GM15510 (cell line): ENCODE data around the gene HSPA4.

Source experiments
- POLR2A ChIP-seq: IDR thresholded peaks from 3 replicates; pipeline ENCODE4 v1.6.1; 2011; ENCODE audit warnings: borderline replicate concordance; ENCODE audit not compliant: insufficient read length; ENCODE audit errors: extremely low read depth

Gene HSPA4

DNA sequence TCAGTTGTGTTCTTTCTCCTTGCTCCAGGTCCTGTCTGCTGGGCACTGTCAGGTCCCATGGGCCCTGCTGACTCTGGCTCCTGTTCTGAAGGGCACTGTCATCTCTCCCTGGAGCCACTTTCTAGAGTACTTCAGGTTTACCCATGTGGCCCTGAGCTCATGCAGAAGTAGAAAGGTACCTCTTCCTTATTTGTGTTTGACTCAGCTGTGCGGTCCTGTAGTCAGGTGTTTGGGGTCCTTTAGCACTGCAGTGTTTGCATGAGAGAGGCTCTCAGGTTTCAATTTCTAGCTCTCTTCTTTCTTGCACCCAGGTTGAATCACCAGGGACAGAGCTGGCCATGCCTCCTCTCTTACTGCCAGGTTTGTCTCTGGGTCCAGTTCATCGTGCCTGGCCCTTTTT is 71.5 kb downstream of the HSPA4 start:
- no peak for TF ChIP-seq POLR2A

DNA sequence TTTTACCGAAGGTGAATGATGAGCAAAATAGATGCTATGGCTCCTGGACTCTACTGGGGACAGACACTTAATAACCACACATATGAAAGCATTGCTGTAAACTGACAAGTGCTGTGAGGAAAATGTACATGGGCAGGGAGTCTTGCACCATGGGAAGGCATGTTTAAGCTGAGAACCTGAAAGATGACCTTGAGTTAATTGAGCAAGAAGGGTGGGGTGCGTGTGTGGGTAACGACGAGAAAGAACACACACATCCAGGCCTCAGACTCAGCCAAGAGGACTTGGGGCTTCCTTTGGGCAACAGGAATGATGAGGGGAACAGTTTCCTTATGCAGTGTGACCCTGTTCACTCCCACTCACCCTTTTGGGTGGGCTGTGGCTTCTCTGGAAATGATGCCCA is 73.1 kb downstream of the HSPA4 start:
- TF ChIP-seq POLR2A, result no peak

DNA sequence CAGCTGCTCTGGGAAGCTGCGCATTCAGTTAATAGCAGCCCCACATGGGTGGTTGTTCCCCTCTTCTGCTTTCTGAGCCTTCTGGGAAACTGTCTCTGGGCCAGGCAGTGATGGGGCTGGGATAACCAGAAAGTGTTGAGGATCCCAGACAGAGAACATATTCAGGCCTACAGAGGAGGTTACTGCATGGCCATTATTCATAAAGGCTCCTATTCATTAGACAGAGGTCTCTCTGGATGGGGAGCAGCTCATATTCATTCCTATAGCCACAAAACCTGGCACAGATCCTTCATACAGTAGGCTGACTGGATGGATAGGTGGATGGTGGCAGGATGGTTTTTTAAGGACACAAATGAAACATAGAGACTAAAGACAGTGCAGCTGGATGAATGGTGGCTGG is 76.3 kb downstream of the HSPA4 start:
- no peak for TF ChIP-seq POLR2A

DNA sequence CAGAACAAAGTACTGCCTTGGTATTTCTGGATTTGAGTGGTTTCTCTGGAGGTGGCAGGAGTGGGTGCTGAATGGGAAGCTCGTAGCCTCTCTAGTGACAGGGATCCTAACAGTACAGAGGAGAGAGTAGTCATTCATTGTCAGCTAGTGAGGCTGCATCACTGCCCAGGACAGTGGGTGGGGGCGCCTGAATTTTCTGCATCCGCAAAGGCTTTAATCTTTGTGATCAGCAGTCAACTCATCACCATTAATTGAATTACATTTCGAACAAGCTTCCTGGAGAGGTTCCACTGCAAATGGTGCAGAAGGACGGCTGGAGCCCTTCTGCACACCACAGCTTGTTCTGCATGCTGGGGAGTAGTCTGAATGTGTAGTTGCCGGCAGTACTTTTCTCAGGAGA is 77.5 kb downstream of the HSPA4 start:
- TF ChIP-seq POLR2A, result no peak

DNA sequence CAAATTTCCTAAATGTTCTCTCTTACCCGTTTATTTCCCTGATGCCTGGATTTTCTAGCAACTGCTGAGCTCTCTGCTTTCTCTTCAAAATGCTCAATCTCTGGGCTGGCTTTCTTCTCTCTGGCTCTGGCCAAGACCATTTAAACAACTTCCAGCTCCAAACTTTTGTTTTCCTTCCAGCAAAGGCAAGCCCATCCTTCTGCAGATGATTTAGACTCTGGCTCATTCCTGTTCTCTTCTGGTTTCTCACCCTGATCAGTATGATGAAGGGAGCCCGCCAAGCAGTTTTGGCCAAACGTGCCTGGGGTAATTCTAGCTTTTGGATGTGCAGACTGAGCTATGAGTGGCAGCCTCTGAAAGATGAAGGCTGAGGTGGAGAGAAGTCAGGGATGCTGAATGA is 78.1 kb downstream of the HSPA4 start:
- TF ChIP-seq POLR2A, result no peak

DNA sequence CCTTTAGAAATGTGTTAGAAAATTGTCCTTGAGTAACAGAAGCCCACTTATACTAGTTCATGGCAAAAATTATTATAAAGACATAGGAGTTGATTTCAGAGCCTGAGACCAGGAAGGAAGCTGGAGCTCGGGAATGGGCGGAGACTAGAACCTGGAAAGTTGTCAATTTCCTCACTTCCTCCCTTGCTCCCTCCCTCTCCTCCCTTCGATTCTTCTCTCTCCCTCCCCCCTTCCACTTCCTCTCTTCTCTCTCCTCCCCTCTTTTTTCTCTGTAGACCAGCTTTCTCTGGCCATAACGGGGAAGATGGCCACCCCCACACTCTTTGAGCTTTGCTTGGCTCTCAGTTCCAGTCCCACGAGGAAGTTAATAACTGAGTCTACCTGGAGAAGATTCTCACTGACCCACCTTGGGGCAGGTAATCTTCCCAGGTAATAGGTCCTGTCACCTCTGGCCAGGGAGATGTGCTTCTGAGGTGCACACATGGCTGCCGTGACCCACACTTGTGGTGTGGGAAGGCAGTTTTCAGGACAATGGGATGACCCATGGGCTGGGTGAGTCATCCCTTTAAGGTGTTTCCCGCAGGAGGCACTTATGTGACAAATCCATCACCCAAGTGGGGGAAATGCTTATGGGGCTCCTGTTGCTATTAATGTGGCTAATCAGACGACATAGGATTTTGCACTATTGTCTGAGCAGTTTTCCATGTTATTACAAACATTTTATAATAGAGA is 78.7 kb downstream of the HSPA4 start:
- TF ChIP-seq POLR2A, result no peak

DNA sequence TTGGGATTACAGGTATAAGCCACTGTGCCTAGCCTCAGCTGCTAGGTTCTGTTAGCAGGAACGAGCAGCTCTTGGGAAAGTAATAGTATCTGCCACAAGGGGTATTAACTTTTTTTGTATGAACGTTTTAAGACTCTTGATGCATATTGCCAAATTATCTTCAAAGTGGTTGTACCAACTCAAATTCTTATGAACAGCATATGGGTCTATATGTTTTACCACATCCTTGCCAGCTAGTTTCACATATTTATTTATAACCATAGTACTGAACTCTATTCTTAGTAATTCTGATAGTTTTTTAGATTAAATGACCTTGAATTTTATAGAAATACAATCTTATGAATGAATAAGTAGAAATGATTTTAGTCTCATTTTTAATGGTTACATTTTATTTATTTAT is 80.9 kb downstream of the HSPA4 start:
- no peak for TF ChIP-seq POLR2A

DNA sequence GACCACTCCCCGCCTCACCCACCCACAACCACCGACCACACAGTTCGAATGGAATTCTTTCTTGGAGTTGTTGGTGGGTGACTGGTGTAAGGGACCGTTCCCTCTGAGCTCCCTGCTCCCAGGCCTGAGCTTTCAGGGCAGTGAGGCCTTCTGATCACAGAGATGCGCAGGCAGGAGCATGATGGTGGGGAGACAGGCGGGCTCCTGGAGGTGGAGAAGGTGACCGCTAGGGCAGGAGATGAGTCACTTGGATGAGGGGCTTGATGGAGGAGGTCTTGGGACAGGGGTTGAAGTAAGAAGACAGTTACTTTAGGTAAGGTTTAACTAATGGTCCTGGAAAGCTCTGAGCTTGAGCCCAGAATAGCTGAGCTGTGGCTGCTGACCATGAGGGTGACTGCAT is 88.5 kb downstream of the HSPA4 start:
- no peak for TF ChIP-seq POLR2A

DNA sequence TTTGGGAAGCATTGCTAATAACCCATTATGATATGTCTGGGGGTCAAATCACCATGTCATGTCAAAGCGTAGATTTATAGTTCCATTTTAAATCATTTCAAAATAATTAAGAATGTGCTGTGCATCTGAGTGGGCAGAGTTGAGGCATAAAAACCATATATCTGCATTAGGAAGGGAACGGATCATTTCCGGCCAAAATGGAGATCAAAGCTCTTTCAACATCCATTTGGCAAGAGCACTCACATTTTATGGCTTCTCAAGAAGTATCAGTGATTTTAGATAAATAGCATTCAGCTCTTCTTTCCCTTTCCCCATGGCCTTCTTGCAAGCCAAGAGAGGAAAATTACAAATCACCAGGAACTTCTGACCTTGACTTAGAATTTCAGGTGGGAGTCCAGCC is 89.9 kb downstream of the HSPA4 start:
- no peak for TF ChIP-seq POLR2A

DNA sequence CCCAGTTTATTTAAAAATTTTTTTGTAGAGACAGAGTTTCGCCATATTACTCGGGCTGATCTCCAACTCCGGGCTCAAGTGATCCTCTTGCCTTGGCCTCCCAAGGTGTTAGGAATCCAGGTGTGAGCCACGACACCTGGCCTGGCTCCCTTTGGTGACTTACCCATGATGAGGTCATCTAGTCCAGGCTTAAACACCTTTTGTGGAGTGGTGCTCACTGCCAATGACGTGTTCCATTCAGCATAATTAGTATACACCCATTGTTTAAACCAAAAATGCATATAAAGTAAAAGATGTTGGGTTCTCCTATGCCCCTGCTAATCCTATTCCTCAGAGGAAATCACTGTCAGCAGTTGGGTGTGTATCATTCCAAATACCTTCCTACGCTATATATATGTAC is 91.0 kb downstream of the HSPA4 start:
- TF ChIP-seq POLR2A, result no peak

DNA sequence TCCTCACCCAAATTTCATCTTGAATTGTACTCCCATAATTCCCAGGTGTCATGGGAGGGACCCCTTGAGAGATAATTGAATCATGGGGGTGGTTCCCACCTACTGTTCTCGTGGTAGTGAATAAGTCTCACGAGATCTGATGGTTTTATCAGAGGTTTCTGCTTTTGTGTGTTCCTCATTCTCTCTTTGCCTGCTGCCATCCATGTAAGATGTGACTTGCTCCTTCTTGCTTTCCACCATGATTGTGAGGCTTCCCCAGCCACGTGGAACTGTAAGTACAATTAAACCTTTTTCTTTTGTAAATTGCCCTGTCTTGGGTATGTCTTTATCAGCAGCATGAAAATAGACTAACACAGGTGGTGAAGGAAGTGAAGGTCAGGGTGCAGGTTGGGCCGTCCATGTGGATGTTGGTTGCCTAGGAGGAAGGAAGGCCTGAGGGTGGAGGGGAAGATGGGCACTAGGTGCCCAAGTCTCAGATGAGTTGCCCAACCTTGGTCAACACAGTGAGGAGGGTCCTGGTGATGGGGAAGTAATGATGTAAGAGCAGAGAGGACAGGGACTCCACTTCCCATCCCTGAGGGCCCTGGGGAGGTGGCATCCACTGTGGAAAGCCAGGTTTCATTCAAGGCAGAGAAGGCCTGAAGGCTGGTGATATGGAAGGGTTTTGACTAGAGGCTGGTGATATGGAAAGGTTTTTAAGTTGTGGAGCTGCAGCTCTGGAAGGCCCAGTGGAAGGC is 92.6 kb downstream of the HSPA4 start:
- no peak for TF ChIP-seq POLR2A

DNA sequence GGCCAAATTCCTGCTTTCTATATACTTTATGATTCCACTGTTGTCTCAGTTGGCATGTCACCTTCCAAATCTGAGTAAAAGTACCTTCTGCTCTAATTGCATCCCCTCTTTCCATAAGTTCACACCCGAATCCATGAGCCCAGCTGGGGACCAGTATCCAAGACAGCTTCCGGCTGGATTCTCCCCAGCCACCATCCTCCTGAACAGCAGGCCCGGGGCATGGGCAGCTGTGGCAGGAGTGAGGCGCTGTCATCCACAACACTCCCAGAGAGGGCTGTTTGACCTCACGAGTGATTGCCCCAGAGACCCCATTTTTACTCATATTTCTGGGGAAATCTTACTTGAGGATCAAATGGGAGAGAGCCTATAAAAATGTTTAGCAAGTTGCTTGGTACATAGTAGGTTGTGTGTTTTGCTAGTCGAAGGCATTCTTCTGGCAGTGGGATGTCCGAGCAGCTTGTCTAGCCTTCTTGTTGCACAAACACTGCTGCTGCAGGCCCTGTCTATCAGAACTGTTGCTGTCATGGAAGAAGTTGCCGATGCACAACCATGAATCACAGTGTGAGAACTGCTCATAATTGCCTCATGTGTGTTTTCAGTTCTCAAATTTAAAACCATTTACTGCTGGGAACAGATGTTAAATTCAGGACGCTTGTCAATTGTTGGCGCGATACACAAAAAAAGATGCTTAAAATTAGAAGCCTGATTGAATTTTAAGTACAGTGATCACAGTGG is 93.8 kb downstream of the HSPA4 start:
- TF ChIP-seq POLR2A, result no peak

DNA sequence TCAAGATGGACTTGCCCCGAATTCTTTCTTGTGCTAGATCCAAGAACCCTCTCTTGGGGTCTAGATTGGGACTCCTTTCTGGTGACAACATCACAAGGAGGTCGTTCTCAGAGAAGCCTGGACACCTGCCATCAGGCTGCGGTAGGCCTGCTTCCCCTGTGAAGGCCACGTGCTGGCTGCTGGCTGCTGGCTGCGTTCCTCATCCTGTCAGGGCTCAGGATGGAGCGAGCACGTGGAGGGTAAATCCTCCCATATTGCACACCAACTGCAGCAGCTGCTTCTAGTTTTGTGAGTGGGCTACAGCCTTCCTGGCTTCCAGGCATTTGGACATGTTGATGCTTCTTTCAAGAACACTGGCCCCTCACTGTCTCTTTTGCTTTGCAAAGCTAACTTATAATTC is 95.6 kb downstream of the HSPA4 start:
- TF ChIP-seq POLR2A, result no peak

DNA sequence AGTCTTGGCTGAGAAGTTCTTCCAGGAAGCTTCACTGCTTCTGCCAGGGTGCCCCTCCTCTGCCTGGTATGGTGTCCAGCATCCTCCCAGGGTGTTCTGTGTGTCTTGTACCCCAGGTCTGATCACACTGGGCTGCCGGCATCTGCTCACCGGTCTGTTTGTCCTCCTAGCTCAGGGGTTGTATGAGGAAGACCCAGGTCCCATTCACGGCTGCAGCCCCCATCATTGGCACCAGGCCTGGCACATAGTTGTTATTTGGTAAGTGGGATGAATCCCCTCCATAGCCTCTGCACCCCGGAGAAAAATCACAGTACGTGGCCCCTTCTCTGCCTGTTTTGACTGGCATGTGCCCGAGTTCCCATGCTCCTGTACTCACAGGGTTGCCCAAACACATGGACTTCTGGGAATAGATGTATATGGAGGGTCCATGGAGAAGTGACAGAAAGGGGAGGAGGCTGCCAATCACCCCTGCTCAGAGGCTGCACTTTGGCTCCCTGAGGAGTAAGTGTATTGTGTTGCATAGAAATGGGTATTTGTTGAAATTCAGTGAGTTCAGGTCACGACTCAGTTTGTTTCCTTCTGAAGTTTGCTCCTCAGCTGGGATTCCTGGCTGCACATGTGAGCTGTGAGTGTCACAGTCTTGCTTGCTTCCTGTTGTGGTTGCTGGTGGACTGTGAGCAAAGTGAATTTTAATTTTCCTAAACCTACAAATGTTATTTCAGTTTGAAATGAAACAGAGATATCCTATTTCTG is 96.2 kb downstream of the HSPA4 start:
- TF ChIP-seq POLR2A, result no peak

DNA sequence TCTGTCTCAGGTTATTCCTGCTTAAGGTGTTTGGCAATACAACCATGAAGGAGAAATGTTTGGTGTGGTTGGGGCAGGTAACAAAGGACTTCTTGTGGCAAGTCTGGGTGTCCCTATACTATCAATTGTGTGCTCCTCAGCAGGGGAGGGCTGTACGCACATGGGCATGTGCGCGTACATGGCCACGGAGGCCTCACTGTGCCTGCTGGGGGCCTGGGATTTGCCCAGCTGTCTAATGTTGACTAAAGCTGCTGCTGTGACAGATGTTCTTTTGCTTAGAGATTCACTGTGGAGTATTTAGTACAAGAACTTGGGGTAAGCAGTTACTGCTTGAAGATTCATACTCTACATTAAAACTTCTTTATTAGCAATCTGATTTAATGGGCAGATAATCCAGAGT is 97.5 kb downstream of the HSPA4 start:
- no peak for TF ChIP-seq POLR2A
